ENCODE measurements around the gene KRTAP5-8. TPM values are rescaled to one million over a fixed set of nuclear protein-coding genes. Genes with fewer than 3 reads are reported as not detected.
"Not testable (repeated sequence)": the region's sequence is repeated elsewhere in the genome, so short reads cannot be mapped to it uniquely, and the experiment has no call there.

KRTAP5-8 gene
- total and polyA plus RNA-seq, 2 donors (not counting 3 experiments of a cell fraction or from before 2014, with no cell fraction given) = 0.17 TPM; not detected in 1

GRCh38 chr11:71532036-71532610, 5.7 kb upstream of the KRTAP5-8 start:
- H3K27me3 ChIP-seq (ENCODE audit: control insufficient read depth in 2 of 2, insufficient read depth in 2 of 2, low read length in 2 of 2) = no peaks in the 10 kb centered on the region
- H3K4me1 ChIP-seq (ENCODE audit: control insufficient read depth, extremely low read depth, insufficient read depth, low read length) = no peaks in the 10 kb centered on the region
- no peak overlapping the region for H3K4me2 ChIP-seq (ENCODE audit: insufficient read depth, low read length)
- CTCF ChIA-PET = interaction anchor here (1.0 to 1.4 kb wide), 2 partner anchors 10 to 48 kb away, joined by 4 read pairs; no protein-coding TSS in a partner anchor
- TF ChIP-seq EZH2 (IDR thresholded peaks at IDR 0.05; ENCODE audit: borderline replicate concordance, low read depth, low read length, severe bottlenecking) (no peak), JUN (IDR thresholded peaks at IDR 0.05; ENCODE audit: borderline replicate concordance, insufficient read depth, insufficient read length, low read depth) (no peak), POLR2AphosphoS5 (IDR thresholded peaks at IDR 0.05; ENCODE audit: insufficient read depth, low read depth, low read length) (no peak), POLR2A (IDR thresholded peaks at IDR 0.05; ENCODE audit: low read depth, low read length) (no peak), CTCF (IDR thresholded peaks at IDR 0.05; ENCODE audit: extremely low read depth in 1 of 2, insufficient read depth in 1 of 2, low read depth in 1 of 2, low read length in 2 of 2) (no peak), GATA2 (IDR thresholded peaks at IDR 0.05; ENCODE audit: insufficient read depth, insufficient read length, low read depth, low read length) (no peak), MAX (IDR thresholded peaks at IDR 0.05; ENCODE audit: insufficient read depth, insufficient read length) (no peak), FOS (IDR thresholded peaks at IDR 0.05; ENCODE audit: borderline replicate concordance, insufficient read depth, low read length) (no peak), MYC (IDR thresholded peaks at IDR 0.05; ENCODE audit: low read depth, low read length) (no peak)
- H4K20me1 ChIP-seq (replicated peaks; ENCODE audit: control insufficient read depth, extremely low read depth, insufficient read depth, low read length) = no peaks in the 10 kb centered on the region
- H3K9me3 ChIP-seq (replicated peaks; ENCODE audit: control insufficient read depth, insufficient read depth, low read length) = no peaks in the 10 kb centered on the region
- FAIRE-seq (no peak), DNase-seq (ENCODE audit: low read depth, low spot score) (no peak)
- H3K27ac ChIP-seq (ENCODE audit: insufficient read depth, low read depth, low read length) = no peak overlapping the region
- H3K4me3 ChIP-seq (replicated peaks in 1 of 3; ENCODE audit: insufficient read depth in 1 of 3, low read depth in 1 of 3, low read length in 3 of 3) = no peak overlapping the region
- H3K36me3 ChIP-seq (ENCODE audit: control insufficient read depth in 2 of 2, extremely low read depth in 1 of 2, insufficient read depth in 2 of 2, low read length in 2 of 2) = no peaks in the 10 kb centered on the region
- POLR2A ChIA-PET = no interaction called here
- H2AFZ ChIP-seq (ENCODE audit: low read depth, low read length) = no peak overlapping the region
- no TSS peak for BruUV-seq (replicated peaks)
- H3K79me2 ChIP-seq (ENCODE audit: control insufficient read depth, insufficient read depth, low read length) = no peaks in the 10 kb centered on the region
- dilution Hi-C loops (cut with MboI; ENCODE audit: extremely low pct_ligation_motif_present, low sequenced_read_pairs) = no loop called here
- no peak overlapping the region for H3K9ac ChIP-seq (replicated peaks; ENCODE audit: extremely low read depth, insufficient read depth, low read length)
- intact Hi-C loops (cut with micrococcal nuclease) = no loop called here
- no peaks in the 10 kb centered on the region for H3K9me1 ChIP-seq (replicated peaks; ENCODE audit: control insufficient read depth, extremely low read depth, insufficient read depth, low read length)

GRCh38 chr11:71534711-71535608, 2.9 kb upstream of the KRTAP5-8 start:
- POLR2A ChIA-PET; H3K9ac ChIP-seq (replicated peaks; ENCODE audit: extremely low read depth, insufficient read depth, low read length); BruUV-seq (replicated peaks); H3K27ac ChIP-seq (ENCODE audit: insufficient read depth, low read depth, low read length); H3K27me3 ChIP-seq (ENCODE audit: control insufficient read depth in 2 of 2, insufficient read depth in 2 of 2, low read length in 2 of 2); H3K36me3 ChIP-seq (ENCODE audit: control insufficient read depth in 2 of 2, extremely low read depth in 1 of 2, insufficient read depth in 2 of 2, low read length in 2 of 2); H3K9me3 ChIP-seq (replicated peaks; ENCODE audit: control insufficient read depth, insufficient read depth, low read length); H3K4me1 ChIP-seq (ENCODE audit: control insufficient read depth, extremely low read depth, insufficient read depth, low read length); H2AFZ ChIP-seq (ENCODE audit: low read depth, low read length); dilution Hi-C loops (cut with MboI; ENCODE audit: extremely low pct_ligation_motif_present, low sequenced_read_pairs); H3K4me2 ChIP-seq (ENCODE audit: insufficient read depth, low read length); DNase-seq (ENCODE audit: low read depth, low spot score); H4K20me1 ChIP-seq (replicated peaks; ENCODE audit: control insufficient read depth, extremely low read depth, insufficient read depth, low read length); intact Hi-C loops (cut with micrococcal nuclease); H3K4me3 ChIP-seq (replicated peaks in 1 of 3; ENCODE audit: insufficient read depth in 1 of 3, low read depth in 1 of 3, low read length in 3 of 3); H3K9me1 ChIP-seq (replicated peaks; ENCODE audit: control insufficient read depth, extremely low read depth, insufficient read depth, low read length); FAIRE-seq; H3K79me2 ChIP-seq (ENCODE audit: control insufficient read depth, insufficient read depth, low read length): not testable (repeated sequence)
- CTCF ChIA-PET = interaction anchor here (0.9 kb wide), 1 partner anchor 45 kb away, joined by 3 read pairs; no protein-coding TSS in a partner anchor
